BJ (cell line): ENCODE measurements around the gene ASAP2. TPM values are rescaled to one million over a fixed set of nuclear protein-coding genes. Genes with fewer than 3 reads are reported as not detected.

Source experiments
- CTCF ChIA-PET: fragments of 350-600 bp; formaldehyde crosslinking; extraction: SDS; loops from one replicate; lab custom pipeline; 2021; ENCODE audit warnings: antibody characterized with exemption, inconsistent platforms; lab: Yijun Ruan, JAX
- POLR2A ChIA-PET: fragments of 300-600 bp; sonication (Branson Sonifier 250); formaldehyde crosslinking; extraction: SDS; loops from one replicate; lab custom pipeline; 2021; ENCODE audit warnings: antibody characterized with exemption; lab: Charles Lee
- DNase-seq: peaks from one replicate; pipeline ENCODE4 v3.0.0-alpha.2; 2011; ENCODE audit warnings: low read depth
- H3K27me3 ChIP-seq: 2 replicates; pipeline ENCODE4 v1.6.0; 2011; ENCODE audit warnings: low read length; ENCODE audit not compliant: control insufficient read depth, insufficient read depth
- H3K36me3 ChIP-seq: 2 replicates; pipeline ENCODE4 v1.5.1; 2011; ENCODE audit warnings: low read length; ENCODE audit not compliant: control insufficient read depth, insufficient read depth
- H3K4me3 ChIP-seq: 2 replicates; pipeline ENCODE4 v1.5.1; 2011; ENCODE audit warnings: low read depth, mild to moderate bottlenecking, control low read depth, low read length
- polyA plus RNA-seq: library from polyadenylated mRNA; depleted of rRNA; stranded (reverse); fragments of >200 nt; gene quantifications from 2 replicates; pipeline ENCODE4 v1.2.3, GENCODE V29; 2011
- TF ChIP-seq, protein P1 (sequence below): IDR thresholded peaks from 2 replicates; pipeline ENCODE4 v1.5.1; 2011; ENCODE audit warnings: low read depth, mild to moderate bottlenecking, control low read depth, inconsistent platforms, low read length, moderate library complexity; ENCODE audit not compliant: insufficient read depth

Gene ASAP2
- polyA plus RNA-seq, 1 experiment = 14.1 TPM

DNA sequence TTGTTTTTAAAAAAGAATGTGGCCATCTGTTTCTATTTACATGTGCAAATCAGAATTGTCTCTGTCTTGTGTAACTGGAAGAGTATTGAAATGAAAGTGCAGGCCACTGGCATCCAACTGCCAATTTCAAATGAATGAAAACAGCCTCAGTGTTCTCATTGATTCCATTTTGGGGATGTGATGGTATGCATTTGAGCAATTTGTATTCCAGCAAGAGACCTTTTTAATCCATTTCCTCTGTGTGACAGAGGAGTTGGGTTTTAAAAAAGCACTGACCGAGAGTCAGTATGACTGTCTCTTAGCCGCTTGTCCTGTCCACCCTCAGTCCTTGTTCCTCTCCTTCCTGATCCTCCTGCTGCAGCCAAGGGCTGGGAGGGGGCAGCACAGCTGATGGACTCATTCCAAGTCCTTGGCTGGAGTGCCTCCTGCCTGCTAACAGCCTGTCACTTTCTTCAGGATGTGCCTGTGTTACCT lies 50.0 kb downstream of the ASAP2 start:
- ChIA-PET POLR2A (no interaction called here), CTCF (no interaction called here)
- Histone ChIP-seq H3K27me3 (no peaks in the 10 kb centered on the region), H3K4me3 (no peak overlapping the region), H3K36me3 (no peaks in the 10 kb centered on the region; the same call in 1 of the 2 replicates)
- DNase-seq = no peak
- TF ChIP-seq, protein P1, sequence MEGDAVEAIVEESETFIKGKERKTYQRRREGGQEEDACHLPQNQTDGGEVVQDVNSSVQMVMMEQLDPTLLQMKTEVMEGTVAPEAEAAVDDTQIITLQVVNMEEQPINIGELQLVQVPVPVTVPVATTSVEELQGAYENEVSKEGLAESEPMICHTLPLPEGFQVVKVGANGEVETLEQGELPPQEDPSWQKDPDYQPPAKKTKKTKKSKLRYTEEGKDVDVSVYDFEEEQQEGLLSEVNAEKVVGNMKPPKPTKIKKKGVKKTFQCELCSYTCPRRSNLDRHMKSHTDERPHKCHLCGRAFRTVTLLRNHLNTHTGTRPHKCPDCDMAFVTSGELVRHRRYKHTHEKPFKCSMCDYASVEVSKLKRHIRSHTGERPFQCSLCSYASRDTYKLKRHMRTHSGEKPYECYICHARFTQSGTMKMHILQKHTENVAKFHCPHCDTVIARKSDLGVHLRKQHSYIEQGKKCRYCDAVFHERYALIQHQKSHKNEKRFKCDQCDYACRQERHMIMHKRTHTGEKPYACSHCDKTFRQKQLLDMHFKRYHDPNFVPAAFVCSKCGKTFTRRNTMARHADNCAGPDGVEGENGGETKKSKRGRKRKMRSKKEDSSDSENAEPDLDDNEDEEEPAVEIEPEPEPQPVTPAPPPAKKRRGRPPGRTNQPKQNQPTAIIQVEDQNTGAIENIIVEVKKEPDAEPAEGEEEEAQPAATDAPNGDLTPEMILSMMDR = no peak

DNA sequence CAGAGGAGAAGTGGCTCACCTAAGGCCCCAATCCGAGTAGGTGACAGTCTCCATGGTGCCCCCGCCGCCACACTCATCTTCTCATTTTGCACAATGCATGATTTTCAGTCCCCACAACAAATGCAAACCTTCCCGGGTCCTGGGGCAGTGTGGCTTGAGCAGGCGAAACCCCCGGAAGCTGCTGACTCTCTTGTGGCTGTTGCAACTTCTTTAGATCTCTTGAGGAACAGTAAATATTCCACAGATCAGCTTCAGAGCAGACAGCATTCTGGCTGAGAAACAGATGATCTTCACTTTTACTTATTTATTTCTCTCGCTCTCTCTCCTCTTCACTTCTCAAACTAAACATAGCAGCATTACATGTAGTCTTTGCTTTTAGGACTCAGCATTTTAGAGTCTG lies 51.9 kb downstream of the ASAP2 start:
- Histone ChIP-seq H3K36me3 (no peaks in the 10 kb centered on the region; the same call in 1 of the 2 replicates), H3K4me3 (no peak overlapping the region), H3K27me3 (no peaks in the 10 kb centered on the region)
- DNase-seq = no peak
- TF ChIP-seq, protein P1 = no peak
- ChIA-PET POLR2A (no interaction called here), CTCF (interaction anchor here (0.6 to 1.3 kb wide), 2 partner anchors 15 to 113 kb away, joined by 3 read pairs; no protein-coding TSS in a partner anchor)

DNA sequence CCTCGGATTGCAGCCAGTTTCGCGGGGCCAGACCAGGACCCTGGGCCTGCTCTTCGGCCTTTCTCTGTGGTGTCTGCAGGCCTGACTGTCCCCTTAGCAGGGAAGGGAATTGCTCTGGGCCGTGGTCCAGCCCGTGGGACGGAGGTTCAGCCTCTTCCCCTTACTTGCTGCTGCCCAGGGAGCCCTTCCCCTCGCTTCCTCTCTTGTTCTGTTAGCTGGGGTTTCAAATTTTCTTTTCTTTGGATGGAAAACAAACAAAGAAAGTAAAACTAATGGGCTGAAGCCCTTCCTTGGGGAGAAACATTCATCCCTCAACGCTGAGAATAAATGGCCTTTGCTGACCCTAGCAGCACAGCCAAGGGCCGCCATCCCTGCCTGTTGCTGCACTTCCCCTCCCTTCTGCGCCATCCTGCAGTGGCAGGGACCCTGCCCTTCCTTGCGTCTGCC lies 52.4 kb downstream of the ASAP2 start:
- DNase-seq = no peak
- CTCF ChIA-PET = interaction anchor here (0.6 to 1.3 kb wide), 2 partner anchors 14 to 112 kb away, joined by 3 read pairs; no protein-coding TSS in a partner anchor

DNA sequence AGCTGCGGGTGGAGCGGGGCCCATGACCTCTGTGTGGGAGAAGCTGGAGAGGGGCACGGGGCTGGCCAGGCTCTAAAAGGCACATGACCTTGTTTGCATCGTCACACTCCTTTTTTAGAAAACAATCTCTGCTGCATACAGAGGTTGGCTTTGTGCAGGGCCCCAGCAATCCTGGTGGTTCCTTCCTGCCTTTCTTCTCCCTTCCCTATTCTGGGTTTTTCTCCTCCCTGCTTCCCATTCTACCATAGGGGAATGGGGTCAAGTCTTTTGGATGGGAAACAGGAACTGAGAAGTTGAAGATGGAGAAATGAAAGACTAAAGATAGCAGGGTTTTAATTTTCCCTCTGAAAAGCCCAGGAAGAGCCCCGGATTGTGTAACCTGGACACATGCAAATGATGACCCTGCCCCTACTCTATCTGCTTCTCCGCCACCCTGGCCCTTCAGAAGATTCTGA lies 53.9 kb downstream of the ASAP2 start:
- Histone ChIP-seq H3K36me3 (no peaks in the 10 kb centered on the region; the same call in 1 of the 2 replicates), H3K27me3 (no peaks in the 10 kb centered on the region), H3K4me3 (no peak overlapping the region)
- ChIA-PET CTCF (interaction anchor here (0.5 to 1.8 kb wide), 4 partner anchors 11 to 117 kb away, joined by 3 to 6 read pairs (median 4); no protein-coding TSS in a partner anchor), POLR2A (no interaction called here)
- TF ChIP-seq, protein P1 = no peak
- no peak for DNase-seq

More for the DNA sequence above, 52.4 kb downstream of the ASAP2 start:
- TF ChIP-seq, protein P1 = no peak
- Histone ChIP-seq H3K36me3 (no peaks in the 10 kb centered on the region; the same call in 1 of the 2 replicates), H3K4me3 (no peak overlapping the region), H3K27me3 (no peaks in the 10 kb centered on the region)
- POLR2A ChIA-PET = no interaction called here

DNA sequence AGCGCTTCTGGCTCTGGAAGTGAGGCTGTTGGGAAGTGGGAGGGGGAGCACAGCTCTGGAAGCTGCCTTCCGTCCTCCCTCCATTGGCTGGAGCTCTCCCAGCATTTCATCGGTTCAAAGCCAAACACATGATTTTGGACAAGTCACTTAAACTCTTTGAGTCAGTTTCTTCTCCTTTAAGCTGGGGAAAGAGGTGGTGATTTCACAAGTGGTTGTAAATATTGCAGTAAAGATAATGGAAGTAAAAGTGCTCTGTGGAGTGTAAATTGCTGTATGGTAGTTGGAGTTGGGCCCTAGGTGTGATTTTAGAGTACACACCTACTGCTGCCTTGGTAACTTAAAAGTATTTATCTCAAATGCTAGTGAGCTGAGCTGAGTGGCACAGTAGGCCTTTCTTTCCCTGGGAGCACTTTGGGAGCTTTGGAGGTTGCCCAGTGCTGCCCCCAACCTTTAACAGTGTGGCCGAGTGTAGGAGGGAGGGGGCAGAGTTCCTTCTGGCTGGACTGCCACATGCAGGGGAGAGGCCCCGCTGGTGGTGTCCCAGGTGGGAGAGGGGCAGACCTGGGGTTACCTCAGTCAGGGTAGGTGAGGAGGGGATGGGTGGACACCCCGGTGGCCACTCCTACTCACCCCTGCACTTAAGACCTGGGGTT lies 54.7 kb downstream of the ASAP2 start:
- ChIA-PET CTCF (interaction anchor here (0.5 to 1.8 kb wide), 5 partner anchors 10 to 118 kb away, joined by 3 to 6 read pairs (median 4); no protein-coding TSS in a partner anchor), POLR2A (no interaction called here)
- no peaks in the 10 kb centered on the region for H3K27me3 ChIP-seq
- DNase-seq = no peak
- H3K4me3 ChIP-seq = no peak overlapping the region
- TF ChIP-seq, protein P1 = 0 out of 2 replicates have a peak, but pooled peaks have one; percentile 6
- peaks cover 1% of the 10 kb centered on the region for H3K36me3 ChIP-seq
